Inferior parietal cortex (tissue), 1 donor: ENCODE measurements around the gene DLEC1.
"Not testable (repeated sequence)": the region's sequence is repeated elsewhere in the genome, so short reads cannot be mapped to it uniquely, and the experiment has no call there.

Experiments used
- DNase-seq: peaks from one replicate; pipeline ENCODE4 v3.0.0-alpha.2; 2016; ENCODE audit errors: extremely low spot score

DLEC1 gene

GRCh38 chr3:38154625-38155255 is 115.7 kb downstream of the DLEC1 start:
- DNase-seq: no peak

DNA sequence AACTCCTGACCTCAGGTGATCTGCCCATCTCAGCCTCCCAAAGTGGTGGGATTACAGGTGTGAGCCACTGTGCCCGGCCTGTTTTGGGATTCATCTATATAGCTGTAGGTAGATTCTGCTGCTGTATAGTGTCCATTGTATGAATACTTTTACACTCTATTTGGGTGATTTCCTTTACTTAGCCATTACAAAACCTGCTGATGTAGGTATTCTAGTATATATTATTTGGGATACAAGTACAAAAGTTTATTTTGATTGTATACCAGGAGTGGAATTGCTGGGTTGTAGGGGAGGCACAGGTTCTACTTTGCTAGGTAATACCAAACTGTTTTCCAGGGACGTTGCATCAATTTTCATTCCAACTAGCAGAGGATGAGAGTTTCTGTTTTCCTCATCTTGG is 116.8 kb downstream of the DLEC1 start:
- DNase-seq: no peak

DNA sequence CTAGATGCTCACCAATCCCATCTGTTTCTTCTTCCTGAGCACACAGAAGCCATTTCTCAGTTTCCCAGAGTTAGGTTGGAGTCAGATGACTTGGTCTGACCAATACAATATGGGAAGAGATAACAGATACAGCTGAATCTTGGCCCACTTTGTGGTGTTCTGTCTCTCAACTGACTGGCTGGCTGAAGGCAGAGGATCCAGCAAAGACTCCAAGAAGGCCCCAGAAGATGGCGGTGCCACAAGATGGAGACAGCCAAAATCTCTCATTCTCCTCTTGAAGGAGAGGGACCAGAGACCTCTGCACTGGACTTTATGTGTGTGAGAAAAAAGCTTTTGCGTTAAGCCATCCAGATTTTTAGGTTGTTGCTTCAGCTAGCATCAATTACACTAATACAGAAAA is 118.1 kb downstream of the DLEC1 start:
- no peak for DNase-seq

GRCh38 chr3:38157595-38157994 is 118.6 kb downstream of the DLEC1 start:
- no peak for DNase-seq

- DNase-seq: no peak
These were observed 119.5 kb downstream of the DLEC1 start for GRCh38 chr3:38158472-38158871.

- not testable (repeated sequence) for DNase-seq
These were observed 121.7 kb downstream of the DLEC1 start for GRCh38 chr3:38160704-38161103.

- no peak for DNase-seq
These were observed 124.3 kb downstream of the DLEC1 start for GRCh38 chr3:38163117-38163840.

GRCh38 chr3:38163841-38164642 is 125.0 kb downstream of the DLEC1 start:
- DNase-seq: no peak

GRCh38 chr3:38164643-38164951 is 125.6 kb downstream of the DLEC1 start:
- DNase-seq: no peak

GRCh38 chr3:38164952-38165721 is 126.1 kb downstream of the DLEC1 start, which contains the start of gene OXSR1:
Gene OXSR1, plus strand, starts transcription at chr3:38165537. Its CDS starts 340 bp downstream, at chr3:38165877.
- DNase-seq: peak; percentile 99

GRCh38 chr3:38165722-38166387 is 126.8 kb downstream of the DLEC1 start:
- DNase-seq: no peak

DNA sequence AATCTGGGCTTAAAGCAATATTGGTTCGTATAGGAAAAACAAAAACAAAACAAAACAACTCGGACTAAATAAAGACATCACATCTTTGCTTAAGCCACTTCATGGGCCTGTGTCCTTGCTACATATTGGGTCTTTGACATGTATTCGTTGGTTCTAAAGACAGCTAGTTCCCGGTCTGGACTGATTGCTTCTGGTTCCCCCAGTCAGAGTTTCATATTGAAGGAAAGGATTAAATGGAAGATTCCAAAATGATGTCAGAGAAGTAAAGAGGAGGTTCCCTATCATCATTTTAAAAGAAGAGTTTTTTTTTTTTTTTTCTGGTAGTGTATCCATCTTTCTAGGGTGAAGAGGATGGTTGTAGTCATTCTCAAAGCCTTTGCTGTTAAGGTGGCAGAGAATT is 128.6 kb downstream of the DLEC1 start:
- DNase-seq: no peak

GRCh38 chr3:38168151-38169026 is 129.4 kb downstream of the DLEC1 start:
- no peak for DNase-seq

DNA sequence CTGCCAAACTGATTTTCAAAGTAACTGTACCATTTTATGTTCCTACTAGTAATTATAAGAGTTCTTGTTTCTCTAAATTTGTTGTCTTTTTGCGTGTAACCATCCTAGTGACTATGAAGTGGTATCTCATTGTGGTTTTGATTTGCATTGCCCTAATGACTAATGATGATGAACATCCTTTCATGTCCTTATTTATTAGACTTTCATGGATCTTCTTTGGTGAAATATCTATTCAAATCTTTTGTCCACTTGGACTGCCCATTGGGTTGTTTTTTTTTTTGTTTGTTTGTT is 130.0 kb downstream of the DLEC1 start:
- DNase-seq: no peak

DNA sequence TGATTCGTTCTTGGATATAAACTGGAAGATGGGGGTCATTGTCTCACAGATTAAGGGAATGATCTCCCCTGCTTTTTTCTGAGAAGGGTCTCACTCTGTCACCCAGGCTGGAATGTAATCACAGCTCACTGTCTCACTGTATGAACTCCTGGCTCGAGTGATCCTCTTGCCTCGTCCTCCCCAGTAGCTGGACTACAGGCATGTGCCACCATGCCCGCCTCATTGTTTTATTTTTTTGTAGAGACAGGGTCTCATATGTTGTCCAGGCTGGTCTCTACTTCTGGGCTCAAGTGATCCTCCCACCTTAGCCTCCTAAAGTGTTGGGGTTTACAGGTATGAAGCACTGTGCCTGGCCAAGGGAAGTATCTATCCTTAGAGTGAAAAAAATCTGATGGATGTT is 131.7 kb downstream of the DLEC1 start:
- DNase-seq: no peak

DNA sequence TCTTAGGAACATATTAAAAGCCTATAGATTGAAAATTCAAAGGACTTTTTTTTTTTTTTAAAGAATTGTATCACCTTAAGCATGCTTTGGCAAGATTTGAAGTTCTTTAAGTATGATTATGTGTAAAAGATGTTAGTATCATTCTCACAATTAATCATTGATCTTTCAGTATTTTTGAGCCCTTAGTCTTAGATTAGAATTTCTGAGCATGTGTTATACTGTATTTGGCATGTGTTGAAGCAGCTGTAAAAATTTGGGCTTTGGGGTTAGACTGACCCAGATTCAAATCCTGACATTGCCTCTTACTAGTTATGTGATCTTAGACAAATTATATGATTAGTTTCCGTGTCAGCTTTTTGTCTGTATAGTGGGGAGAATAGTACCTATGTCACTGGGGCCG is 132.6 kb downstream of the DLEC1 start:
- DNase-seq: no peak
